ENCODE measurements around the gene TOR1B. TPM values are rescaled to one million over a fixed set of nuclear protein-coding genes. Genes with fewer than 3 reads are reported as not detected.

Gene TOR1B
- total RNA-seq, 1 donor from 2014 or later, result 47.3 TPM

DNA sequence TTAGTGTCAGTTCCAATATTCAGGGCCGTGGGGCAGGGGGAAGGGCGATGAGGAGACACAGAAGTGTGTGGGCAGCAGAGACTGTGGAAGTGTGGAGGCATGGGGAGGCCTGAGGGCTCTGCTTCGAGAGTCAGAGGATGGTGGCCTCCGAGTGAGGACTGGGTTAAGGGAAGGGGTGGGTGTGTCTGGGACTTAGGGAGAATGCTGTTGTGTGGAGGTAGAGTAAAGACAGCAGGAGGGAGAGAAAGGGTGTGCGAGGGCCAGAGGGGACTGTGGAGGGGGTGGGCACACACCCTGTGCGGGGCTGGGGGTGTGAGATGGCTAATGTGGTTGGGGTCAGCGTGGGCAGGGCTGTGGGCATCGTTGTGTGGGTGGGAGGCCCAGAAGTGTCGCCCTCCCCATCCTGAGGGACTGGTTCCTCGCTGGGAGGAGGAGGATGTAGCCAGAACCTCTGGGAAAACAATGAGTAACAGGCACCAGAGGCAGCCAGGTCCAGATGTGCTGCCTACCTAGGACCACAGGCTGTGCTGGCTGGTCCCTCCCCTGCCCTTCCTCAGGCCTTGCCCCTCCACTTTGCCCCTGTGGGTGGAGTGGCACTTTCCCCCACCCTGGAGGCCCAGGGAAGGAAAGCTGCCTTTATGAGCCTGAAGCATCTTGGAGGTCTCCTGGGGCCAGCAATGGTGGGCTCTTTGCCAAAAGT lies 36.5 kb downstream of the TOR1B start:
- no peak for DNase-seq (ENCODE audit: extremely low read depth, low read depth, low spot score)

GRCh38 chr9:129840034-129840433 lies 37.0 kb downstream of the TOR1B start:
- no peak for DNase-seq (ENCODE audit: extremely low read depth, low read depth, low spot score)

DNA sequence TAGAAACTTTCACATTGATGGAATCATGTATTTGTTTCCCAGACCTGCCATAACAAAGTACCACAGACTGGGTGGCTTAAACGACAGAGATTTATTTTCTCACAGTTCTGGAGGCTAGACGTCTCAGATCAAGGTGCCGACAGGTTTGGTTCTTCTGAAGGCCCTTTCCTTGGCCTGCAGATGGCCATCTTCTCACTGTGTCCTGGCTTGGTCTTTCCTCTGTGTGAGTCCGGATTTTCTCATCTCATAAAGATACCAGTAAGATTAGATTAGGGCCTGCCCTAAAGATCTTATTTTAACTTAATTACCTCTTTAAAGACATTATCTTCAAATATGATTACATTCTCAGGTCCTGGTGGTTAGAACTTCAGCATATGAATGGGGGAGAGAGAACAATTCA lies 38.1 kb downstream of the TOR1B start:
- DNase-seq (ENCODE audit: extremely low read depth, low read depth, low spot score), result no peak

DNA sequence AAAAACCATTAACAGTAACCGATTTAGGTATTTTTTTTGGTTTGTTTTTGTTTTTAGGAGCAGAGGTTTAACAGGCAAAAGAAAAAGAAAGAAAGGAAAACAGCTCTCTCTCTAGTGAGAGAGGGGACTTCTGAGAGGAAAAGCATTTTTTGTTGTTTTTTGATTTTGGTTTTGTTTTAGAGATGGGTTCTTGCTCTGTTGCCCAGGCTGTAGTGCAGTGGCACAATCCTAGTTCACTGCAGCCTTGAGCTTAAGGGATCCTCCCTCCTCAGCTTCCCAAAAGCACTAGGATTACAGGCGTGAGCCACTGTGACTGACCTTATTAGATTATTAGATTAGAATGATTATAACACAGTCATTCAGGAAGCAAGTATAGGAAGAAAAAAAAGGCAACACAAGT lies 42.4 kb downstream of the TOR1B start:
- DNase-seq (ENCODE audit: extremely low read depth, low read depth, low spot score), result no peak

GRCh38 chr9:129848712-129849441 lies 45.9 kb downstream of the TOR1B start:
- no peak for DNase-seq (ENCODE audit: extremely low read depth, low read depth, low spot score)

- DNase-seq (ENCODE audit: extremely low read depth, low read depth, low spot score), result no peak
Measured at GRCh38 chr9:129849901-129850300, 46.9 kb downstream of the TOR1B start.

- DNase-seq (ENCODE audit: extremely low read depth, low read depth, low spot score), result no peak
Measured at GRCh38 chr9:129850821-129851550, 48.0 kb downstream of the TOR1B start.

GRCh38 chr9:129851821-129852220 lies 48.8 kb downstream of the TOR1B start:
- no peak for DNase-seq (ENCODE audit: extremely low read depth, low read depth, low spot score)

DNA sequence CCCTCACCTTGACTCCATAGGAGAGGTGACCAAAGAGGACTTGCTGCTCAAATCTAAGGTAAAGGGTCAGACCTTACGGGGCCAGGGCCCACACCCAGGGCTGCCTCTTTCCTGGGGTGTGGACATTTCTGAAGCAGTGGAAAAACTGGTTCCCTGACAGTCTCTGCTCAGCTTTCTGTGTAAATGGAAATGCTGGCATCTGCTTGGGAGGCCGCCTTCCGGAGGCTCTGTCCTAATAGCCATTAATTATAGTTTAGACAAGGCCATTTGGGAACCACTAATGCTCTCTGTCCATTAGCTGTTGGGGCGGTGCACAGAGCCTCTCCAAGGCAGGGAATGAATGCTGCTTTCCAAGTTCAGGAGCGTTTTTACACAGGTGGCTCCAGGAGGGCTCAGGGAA lies 49.6 kb downstream of the TOR1B start:
- DNase-seq (ENCODE audit: extremely low read depth, low read depth, low spot score), result no peak

DNA sequence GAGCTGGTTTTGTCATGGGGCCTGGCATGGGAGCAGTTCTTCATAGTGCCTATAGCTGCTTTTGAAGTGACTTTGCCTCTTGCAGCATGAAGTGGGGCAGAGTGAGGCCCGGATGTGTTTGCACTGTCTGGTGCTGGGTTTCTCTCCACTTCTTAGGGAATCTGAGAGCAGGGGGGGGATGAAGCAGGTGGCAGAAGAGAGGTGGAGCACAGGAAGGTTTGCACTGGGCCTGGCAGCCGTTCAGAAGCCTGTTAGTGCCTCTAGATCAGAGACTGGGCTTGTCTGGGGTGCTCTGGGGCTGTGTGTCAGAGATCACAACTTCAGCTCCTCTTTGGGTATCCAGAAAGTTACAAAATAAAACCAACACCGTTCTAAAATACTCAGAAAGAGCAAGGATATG lies 50.6 kb downstream of the TOR1B start:
- DNase-seq (ENCODE audit: extremely low read depth, low read depth, low spot score), result no peak

GRCh38 chr9:129854588-129855110 lies 51.7 kb downstream of the TOR1B start:
- no peak for DNase-seq (ENCODE audit: extremely low read depth, low read depth, low spot score)

DNA sequence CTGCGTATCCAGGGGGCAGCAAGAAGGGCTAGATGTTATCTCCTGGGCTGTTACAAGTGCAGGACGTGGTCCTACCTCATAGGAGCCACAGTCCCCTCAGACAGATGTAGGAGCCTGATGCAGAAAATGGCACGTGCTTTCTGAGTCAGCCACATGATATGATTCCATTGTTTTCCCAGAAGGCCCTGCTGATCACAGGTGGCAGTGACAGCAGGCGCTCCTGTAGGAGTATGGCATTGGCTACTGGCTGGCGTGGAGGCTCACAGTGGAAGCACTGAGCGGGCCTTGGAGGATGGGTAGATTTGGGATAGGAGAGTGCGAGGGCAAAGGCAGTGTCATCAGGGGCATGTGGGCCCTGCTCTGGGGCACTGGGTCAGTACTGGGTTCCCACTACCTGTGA lies 54.2 kb downstream of the TOR1B start:
- no peak for DNase-seq (ENCODE audit: extremely low read depth, low read depth, low spot score)

- no peak for DNase-seq (ENCODE audit: extremely low read depth, low read depth, low spot score)
Measured at GRCh38 chr9:129858167-129858962, 55.4 kb downstream of the TOR1B start.

Other genes starting within 250 kb of the TOR1B start
- not detected in 2 replicates for gene C9orf50, start 182.1 kb upstream of the TOR1B start, total RNA-seq
- gene NTMT1, start 177.0 kb upstream of the TOR1B start, total RNA-seq, result 28.8 and 31.2 TPM in 2 replicates
- gene ASB6, start 161.0 kb upstream of the TOR1B start, total RNA-seq, result 24.9 and 29.8 TPM in 2 replicates
- 1.4 TPM in 1 of 2 replicates, not detected in the other for gene PRRX2, start 137.5 kb upstream of the TOR1B start, total RNA-seq
- 1.1 TPM in 1 of 2 replicates, not detected in the other for gene PTGES, start 50.1 kb upstream of the TOR1B start, total RNA-seq
- gene TOR1A, start 21.0 kb downstream of the TOR1B start, total RNA-seq, result 61.3 and 75.1 TPM in 2 replicates
- 46.3 and 58.4 TPM in 2 replicates for gene C9orf78, start 32.1 kb downstream of the TOR1B start, total RNA-seq
- 19.9 and 23.7 TPM in 2 replicates for gene USP20, start 32.3 kb downstream of the TOR1B start, total RNA-seq
- 17.9 and 30.1 TPM in 2 replicates for gene FNBP1, start 240.0 kb downstream of the TOR1B start, total RNA-seq